PC-9 (cell line): Measurements from ENCODE around the gene ECI2. TPM values are rescaled to one million over a fixed set of nuclear protein-coding genes. Genes with fewer than 3 reads are reported as not detected.

ENCODE experiments used
- BruUV-seq: library from RNA; stranded (reverse); fragments of 400-500 nt; replicated peaks from 2 replicates; lab custom pipeline; 2021; lab: Mats Ljungman, UMichigan
- CTCF ChIA-PET: fragments of 300-600 bp; sonication (Branson Sonifier 250); formaldehyde crosslinking; loops from one replicate; lab custom pipeline; 2022; ENCODE audit warnings: antibody characterized with exemption; lab: Charles Lee
- POLR2A ChIA-PET: fragments of 300-600 bp; sonication (Branson Sonifier 250); formaldehyde crosslinking; loops from one replicate; lab custom pipeline; 2022; ENCODE audit warnings: antibody characterized with exemption; ENCODE audit not compliant: unreplicated experiment; lab: Charles Lee
- DNase-seq, 2 experiments: peaks; one replicate each; pipeline versions ENCODE4 v3.0.0 to v3.0.0-alpha.2; 2015 to 2022; ENCODE audit warnings: mixed read lengths in 1 of 2
- H2AFZ ChIP-seq: fragments of 200-600 bp; sonication (generic); 2 replicates; pipeline ENCODE4 v1.8.1; 2017; ENCODE audit warnings: antibody characterized with exemption
- H3F3A ChIP-seq: fragments of 200-600 bp; sonication (generic); 2 replicates; pipeline ENCODE4 v1.8.1; 2017; ENCODE audit warnings: antibody characterized with exemption, mild to moderate bottlenecking, low read depth; ENCODE audit not compliant: insufficient read depth
- H3K27ac ChIP-seq: fragments of 200-600 bp; sonication (generic); 2 replicates; pipeline ENCODE4 v1.6.1; 2016; ENCODE audit warnings: mixed run types
- H3K27me3 ChIP-seq: fragments of 200-600 bp; sonication (generic); 2 replicates; pipeline ENCODE4 v1.6.1; 2016; ENCODE audit warnings: low read depth, mixed run types; ENCODE audit not compliant: insufficient read depth
- H3K36me3 ChIP-seq: fragments of 200-600 bp; sonication (generic); 2 replicates; pipeline ENCODE4 v1.6.1; 2016; ENCODE audit warnings: low read depth, mixed run types
- H3K4me1 ChIP-seq: fragments of 200-600 bp; sonication (generic); replicated peaks from 2 replicates; pipeline ENCODE4 v1.6.1; 2016; ENCODE audit warnings: mixed run types; ENCODE audit not compliant: insufficient read depth
- H3K4me2 ChIP-seq: fragments of 200-600 bp; sonication (generic); 2 replicates; pipeline ENCODE4 v1.6.1; 2017; ENCODE audit warnings: mixed run types
- H3K4me3 ChIP-seq: fragments of 200-600 bp; sonication (generic); 2 replicates; pipeline ENCODE4 v1.6.1; 2016; ENCODE audit warnings: mixed run types
- H3K79me2 ChIP-seq: fragments of 200-600 bp; sonication (generic); 2 replicates; pipeline ENCODE4 v1.6.1; 2017; ENCODE audit warnings: low read depth, mixed run types
- H3K9me2 ChIP-seq: fragments of 200-600 bp; sonication (generic); 2 replicates; pipeline ENCODE4 v1.8.1; 2017; ENCODE audit warnings: mild to moderate bottlenecking; ENCODE audit not compliant: insufficient read depth
- H3K9me3 ChIP-seq: fragments of 200-600 bp; sonication (generic); 2 replicates; pipeline ENCODE4 v1.8.1; 2016; ENCODE audit warnings: low read depth; ENCODE audit not compliant: insufficient read depth
- H4K20me1 ChIP-seq: fragments of 200-600 bp; sonication (generic); 2 replicates; pipeline ENCODE4 v1.8.1; 2017; ENCODE audit not compliant: insufficient read depth
- CTCF ChIP-seq: fragments of 200-600 bp; sonication (generic); conservative IDR thresholded peaks from 2 replicates; pipeline ENCODE4 v1.6.1; 2017; ENCODE audit warnings: mixed run types, antibody characterized with exemption, mild to moderate bottlenecking, moderate library complexity
- EZH2 ChIP-seq: fragments of 200-600 bp; sonication (generic); IDR thresholded peaks from 2 replicates; pipeline ENCODE4 v1.8.0; 2017; ENCODE audit warnings: antibody characterized with exemption, low read depth
- intact Hi-C: fragments of 100-400 bp; cut with micrococcal nuclease; formaldehyde crosslinking; loops from one replicate; pipeline ENCODE4 v1.10.0; 2022; ENCODE audit not compliant: unreplicated experiment
- total RNA-seq: library from RNA; stranded (reverse); gene quantifications from 2 replicates; pipeline ENCODE4 v1.2.3, GENCODE V29; 2021

The ECI2 gene
- total RNA-seq, 1 experiment from 2014 or later, result 45.7 TPM

GRCh38 chr6:4169028-4169789 lies 33.8 kb upstream of the ECI2 start:
- intact Hi-C loops, result no loop called here
- Histone ChIP-seq H4K20me1 (no peaks in the 10 kb centered on the region), H2AFZ (no peak overlapping the region), H3K27ac (no peak overlapping the region), H3K9me2 (no peaks in the 10 kb centered on the region), H3K4me1 (no peaks in the 10 kb centered on the region), H3K36me3 (no peaks in the 10 kb centered on the region), H3K4me3 (no peak overlapping the region), H3K9me3 (no peaks in the 10 kb centered on the region), H3F3A (no peaks in the 10 kb centered on the region), H3K4me2 (no peak overlapping the region), H3K27me3 (no peaks in the 10 kb centered on the region), H3K79me2 (no peaks in the 10 kb centered on the region)
- no peak for DNase-seq
- ChIA-PET CTCF (no interaction called here), POLR2A (no interaction called here)
- BruUV-seq, result no TSS peak
- TF ChIP-seq CTCF (no peak), EZH2 (no peak)

- Histone ChIP-seq H3K27ac (no peak overlapping the region), H3K9me3 (no peaks in the 10 kb centered on the region), H3K4me2 (no peak overlapping the region), H3K79me2 (no peaks in the 10 kb centered on the region), H4K20me1 (no peaks in the 10 kb centered on the region), H2AFZ (no peak overlapping the region), H3K4me1 (no peaks in the 10 kb centered on the region), H3K4me3 (no peak overlapping the region), H3K9me2 (no peaks in the 10 kb centered on the region), H3K36me3 (no peaks in the 10 kb centered on the region), H3F3A (no peaks in the 10 kb centered on the region), H3K27me3 (no peaks in the 10 kb centered on the region)
- TF ChIP-seq CTCF (no peak), EZH2 (no peak)
- DNase-seq, result no peak
- no TSS peak for BruUV-seq
- intact Hi-C loops, result no loop called here
- ChIA-PET CTCF (no interaction called here), POLR2A (no interaction called here)
Measured at GRCh38 chr6:4167833-4168232, 32.5 kb upstream of the ECI2 start.

- H3F3A ChIP-seq, result no peaks in the 10 kb centered on the region
- DNase-seq, result no peak
- H3K27me3 ChIP-seq, result no peaks in the 10 kb centered on the region
- TF ChIP-seq EZH2 (no peak), CTCF (no peak)
- no peaks in the 10 kb centered on the region for H3K4me1 ChIP-seq
- ChIA-PET POLR2A (no interaction called here), CTCF (no interaction called here)
- H3K79me2 ChIP-seq, result no peaks in the 10 kb centered on the region
- H4K20me1 ChIP-seq, result no peaks in the 10 kb centered on the region
- no peaks in the 10 kb centered on the region for H3K9me3 ChIP-seq
- H3K27ac ChIP-seq, result no peak overlapping the region
- H3K9me2 ChIP-seq, result no peaks in the 10 kb centered on the region
- H3K36me3 ChIP-seq, result no peaks in the 10 kb centered on the region
- H3K4me2 ChIP-seq, result no peak overlapping the region
- no peak overlapping the region for H3K4me3 ChIP-seq
- no TSS peak for BruUV-seq
- intact Hi-C loops, result no loop called here
- H2AFZ ChIP-seq, result no peak overlapping the region
Measured at GRCh38 chr6:4167123-4167522, 31.7 kb upstream of the ECI2 start.
